NT2/D1 (cell line): ENCODE data around the gene SLC6A11.

Source experiments
- SUZ12 ChIP-seq: IDR thresholded peaks from 2 replicates; pipeline ENCODE4 v1.6.1; 2011; ENCODE audit not compliant: insufficient read length, insufficient read depth; ENCODE audit errors: extremely low read depth
- YY1 ChIP-seq: IDR thresholded peaks from 2 replicates; pipeline ENCODE4 v1.6.1; 2011; ENCODE audit not compliant: insufficient read length, insufficient read depth
- ZNF274 ChIP-seq: IDR thresholded peaks from 2 replicates; pipeline ENCODE4 v1.6.1; 2011; ENCODE audit warnings: mild to moderate bottlenecking, low read depth, low read length

- TF ChIP-seq YY1 (no peak), SUZ12 (no peak), ZNF274 (no peak)
Observed at GRCh38 chr3:10786640-10787039, 29.4 kb upstream of the SLC6A11 start.
